Measurements from ENCODE around the gene GRK5.

The GRK5 gene

DNA sequence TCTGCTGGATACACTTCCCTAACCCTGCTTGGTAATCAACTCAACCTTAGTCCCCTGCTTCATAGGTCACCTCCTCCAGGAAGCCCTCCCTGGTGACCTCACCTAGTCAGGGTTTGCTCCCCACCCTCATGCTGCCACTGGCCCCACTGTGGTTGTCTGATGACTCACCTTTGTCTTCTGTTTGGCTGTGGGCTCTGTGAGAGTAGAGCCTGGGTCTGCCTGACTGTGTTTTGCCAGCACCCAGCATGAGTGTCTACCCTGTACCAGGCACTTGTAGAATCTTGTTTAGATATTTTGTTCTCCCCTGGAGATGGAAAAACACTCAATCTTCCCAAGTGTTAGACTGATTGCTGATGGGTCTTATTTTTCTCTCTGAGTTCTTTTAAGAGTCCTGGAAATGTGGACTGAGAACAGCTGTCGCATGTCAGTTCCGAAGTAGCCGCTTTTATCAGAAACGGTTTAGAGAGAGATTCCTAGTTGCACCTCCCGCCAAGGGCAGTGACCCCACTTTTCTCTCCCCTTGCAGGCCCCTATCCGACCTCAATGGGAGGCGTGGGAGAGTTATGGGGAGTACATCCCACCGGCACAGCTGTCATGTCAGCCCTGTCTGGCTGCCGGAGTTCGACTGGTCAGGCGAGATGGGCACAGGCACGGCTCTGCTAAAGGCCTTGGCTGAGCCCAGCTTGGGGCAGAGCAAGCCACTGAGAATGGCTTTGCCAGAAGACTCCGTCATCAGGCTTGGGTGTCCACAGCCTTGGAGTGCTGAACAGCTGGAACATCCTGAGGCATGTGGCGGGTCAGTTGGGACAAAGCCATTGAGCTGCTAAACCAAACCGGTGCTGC, 134.3 kb downstream of the GRK5 start:
- no peak for TF ChIP-seq GATA2 (IDR thresholded peaks at IDR 0.05; ENCODE audit: low read depth, low read length)
- no peak for TF ChIP-seq GATA3 (IDR thresholded peaks at IDR 0.05; ENCODE audit: low read depth, low read length)

DNA sequence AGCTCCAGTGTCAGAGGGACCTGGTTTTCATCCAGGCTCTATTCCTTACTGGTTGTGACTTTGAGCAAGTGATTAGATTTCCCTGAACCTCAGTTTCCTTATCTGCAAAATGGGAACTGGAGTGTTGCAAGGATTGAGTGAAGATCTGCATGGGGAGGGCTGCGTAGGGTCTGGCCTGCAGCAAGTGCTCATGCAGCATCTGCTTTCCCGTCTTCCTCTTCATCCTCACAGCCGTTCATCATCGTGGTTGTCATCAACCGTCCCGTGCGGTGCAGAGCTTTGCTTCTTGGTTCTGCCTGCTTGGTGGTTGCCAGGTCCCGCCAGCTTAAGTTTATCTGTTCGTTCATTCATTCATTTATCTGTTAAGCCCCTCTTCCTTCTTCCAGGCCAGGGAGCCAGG, 135.0 kb downstream of the GRK5 start:
- TF ChIP-seq GATA2 (IDR thresholded peaks at IDR 0.05; ENCODE audit: low read depth, low read length) (no peak), GATA3 (IDR thresholded peaks at IDR 0.05; ENCODE audit: low read depth, low read length) (no peak)

DNA sequence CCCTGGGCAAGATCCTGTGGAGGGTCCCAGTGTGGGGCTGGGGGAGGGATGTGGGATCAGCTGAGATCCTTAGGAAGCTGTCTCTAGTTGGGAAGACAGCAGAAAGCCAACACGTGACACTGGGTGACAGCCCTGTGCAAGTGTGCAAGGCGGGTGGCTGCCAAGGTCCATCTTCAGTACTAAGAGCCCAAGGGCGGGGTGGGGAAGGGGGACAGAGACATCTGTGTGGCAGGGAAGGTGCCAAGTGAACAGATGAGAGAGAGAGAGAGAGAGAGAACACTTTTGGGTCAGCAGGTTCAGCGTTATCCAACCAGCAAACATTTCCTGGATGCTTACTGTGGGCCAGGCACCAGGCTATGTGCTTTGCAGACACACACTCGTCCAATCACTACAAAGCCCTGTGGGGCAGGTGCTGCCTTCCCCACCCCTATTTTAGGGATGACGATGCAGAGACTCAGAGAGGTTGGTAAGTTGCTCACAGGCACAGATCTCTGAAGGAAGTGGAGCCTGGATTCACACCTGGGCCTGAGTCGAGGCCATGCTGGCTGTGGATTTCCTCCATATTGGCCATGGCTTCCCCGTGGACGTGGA, 135.7 kb downstream of the GRK5 start:
- TF ChIP-seq GATA3 (IDR thresholded peaks at IDR 0.05; ENCODE audit: low read depth, low read length) = no peak
- TF ChIP-seq GATA2 (IDR thresholded peaks at IDR 0.05; ENCODE audit: low read depth, low read length) = no peak

DNA sequence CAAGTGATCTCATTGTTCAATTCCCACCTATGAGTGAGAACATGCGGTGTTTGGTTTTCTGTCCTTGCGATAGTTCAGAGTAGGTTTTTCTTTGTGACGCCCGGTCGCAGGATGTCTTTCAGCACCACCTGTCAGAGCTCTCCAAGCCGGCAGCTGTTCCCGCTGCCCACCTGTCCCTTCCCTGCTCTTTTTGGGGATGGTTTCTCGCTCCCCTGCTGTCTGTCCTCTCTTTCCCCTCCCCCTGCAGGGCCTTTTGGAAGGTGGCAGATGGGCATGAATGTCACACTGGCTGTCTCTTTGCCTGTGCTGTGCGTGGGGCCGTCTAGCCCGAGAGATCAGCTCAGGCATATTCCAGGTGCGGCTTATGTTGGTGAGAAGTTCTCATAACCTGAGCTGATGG, 137.0 kb downstream of the GRK5 start:
- TF ChIP-seq GATA3 (IDR thresholded peaks at IDR 0.05; ENCODE audit: low read depth, low read length) = no peak
- no peak for TF ChIP-seq GATA2 (IDR thresholded peaks at IDR 0.05; ENCODE audit: low read depth, low read length)

DNA sequence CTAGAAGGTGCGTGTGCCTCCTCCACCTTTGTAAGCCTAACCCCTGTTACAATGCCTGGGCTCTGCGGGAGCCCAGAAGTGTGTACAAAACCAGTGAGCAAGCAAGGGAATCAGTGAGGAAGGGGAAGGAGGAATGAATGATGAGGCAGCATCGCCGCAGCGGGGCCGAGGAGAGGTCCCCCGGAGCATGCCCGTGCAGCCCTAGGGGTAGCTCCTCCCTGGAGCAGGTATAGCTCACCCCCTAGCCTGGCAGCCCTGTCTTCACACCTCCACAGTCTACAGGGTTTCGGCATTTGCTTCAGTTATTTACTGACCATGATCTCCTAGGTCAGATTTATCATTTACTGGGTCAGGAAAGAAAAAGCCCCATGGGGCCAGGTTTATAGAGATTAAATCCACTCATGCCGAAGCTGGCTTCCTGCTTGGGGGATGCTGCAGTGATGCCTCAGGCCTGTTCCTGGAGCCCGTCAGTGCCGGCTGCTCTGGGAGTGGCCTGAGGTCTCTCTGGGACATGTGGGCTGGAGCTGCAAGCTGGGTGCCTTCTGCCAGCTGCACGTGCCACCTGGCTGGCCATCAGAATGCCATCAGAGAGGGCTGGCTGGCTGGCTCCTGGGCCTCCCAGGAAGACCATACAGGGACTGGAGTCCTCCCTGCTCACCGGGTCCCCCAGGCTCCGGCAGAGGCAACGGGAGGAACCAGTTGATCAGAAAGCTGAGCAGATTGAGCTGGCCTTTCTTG, 138.9 kb downstream of the GRK5 start:
- TF ChIP-seq GATA2 (IDR thresholded peaks at IDR 0.05; ENCODE audit: low read depth, low read length) (no peak), GATA3 (IDR thresholded peaks at IDR 0.05; ENCODE audit: low read depth, low read length) (no peak)

DNA sequence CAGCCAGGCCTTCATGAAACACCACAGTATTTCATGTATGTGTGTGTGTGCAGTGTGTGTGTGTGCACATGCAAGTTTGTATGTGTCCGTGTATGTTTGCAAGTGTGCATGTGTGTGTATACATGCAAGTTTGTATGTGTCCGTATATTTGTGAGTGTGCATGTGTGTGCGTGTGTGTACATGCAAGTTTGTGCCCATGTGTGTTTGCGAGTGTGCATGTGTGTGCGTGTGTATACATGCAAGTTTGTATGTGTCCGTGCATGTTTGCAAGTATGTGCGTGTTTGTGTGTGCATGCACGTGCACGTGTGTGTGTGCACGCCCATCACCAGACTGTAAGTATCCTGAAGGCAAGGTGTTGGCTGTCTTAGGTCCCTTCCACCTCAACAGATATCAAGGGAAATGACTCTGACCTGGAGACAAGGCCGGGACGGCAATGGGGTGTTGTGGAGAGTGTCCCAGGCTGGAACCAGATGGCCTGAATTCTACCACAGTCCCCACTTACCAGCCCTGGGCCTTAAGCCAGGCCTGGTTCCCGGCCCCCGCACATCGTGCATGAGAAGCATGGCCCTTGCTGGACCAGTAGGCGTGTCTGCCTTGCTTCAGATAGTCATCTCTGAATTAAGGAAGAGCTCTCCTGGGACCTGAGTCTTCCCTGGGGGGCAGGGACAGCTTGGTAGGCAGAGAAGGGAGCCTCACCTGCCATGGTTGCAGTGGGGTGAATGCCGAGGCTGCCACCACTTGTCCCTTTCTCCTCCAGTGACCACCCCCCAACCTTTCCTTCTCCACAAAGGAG, 140.0 kb downstream of the GRK5 start:
- TF ChIP-seq GATA2 (IDR thresholded peaks at IDR 0.05; ENCODE audit: low read depth, low read length) = no peak
- no peak for TF ChIP-seq GATA3 (IDR thresholded peaks at IDR 0.05; ENCODE audit: low read depth, low read length)

DNA sequence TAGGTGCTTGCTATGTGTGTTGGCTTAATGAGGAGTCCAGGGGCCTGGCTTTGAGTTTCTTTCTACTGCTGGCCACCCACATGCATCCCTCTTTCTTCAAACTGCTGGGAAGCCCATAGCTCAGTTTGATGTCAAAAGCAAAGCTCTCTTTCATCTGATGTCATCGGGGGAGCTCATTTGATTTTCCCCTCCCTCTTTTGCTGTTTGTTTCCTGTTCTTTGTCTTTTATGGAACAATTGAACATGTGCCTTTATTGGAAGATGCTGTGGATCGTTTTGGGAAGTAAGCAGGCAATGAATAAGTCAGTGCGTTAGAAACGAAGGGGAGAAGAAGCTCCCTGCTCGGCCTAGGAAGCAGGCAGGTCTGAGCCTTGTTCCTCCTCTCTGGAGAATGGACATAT, 140.7 kb downstream of the GRK5 start:
- TF ChIP-seq GATA3 (IDR thresholded peaks at IDR 0.05; ENCODE audit: low read depth, low read length) (no peak), GATA2 (IDR thresholded peaks at IDR 0.05; ENCODE audit: low read depth, low read length) (no peak)

DNA sequence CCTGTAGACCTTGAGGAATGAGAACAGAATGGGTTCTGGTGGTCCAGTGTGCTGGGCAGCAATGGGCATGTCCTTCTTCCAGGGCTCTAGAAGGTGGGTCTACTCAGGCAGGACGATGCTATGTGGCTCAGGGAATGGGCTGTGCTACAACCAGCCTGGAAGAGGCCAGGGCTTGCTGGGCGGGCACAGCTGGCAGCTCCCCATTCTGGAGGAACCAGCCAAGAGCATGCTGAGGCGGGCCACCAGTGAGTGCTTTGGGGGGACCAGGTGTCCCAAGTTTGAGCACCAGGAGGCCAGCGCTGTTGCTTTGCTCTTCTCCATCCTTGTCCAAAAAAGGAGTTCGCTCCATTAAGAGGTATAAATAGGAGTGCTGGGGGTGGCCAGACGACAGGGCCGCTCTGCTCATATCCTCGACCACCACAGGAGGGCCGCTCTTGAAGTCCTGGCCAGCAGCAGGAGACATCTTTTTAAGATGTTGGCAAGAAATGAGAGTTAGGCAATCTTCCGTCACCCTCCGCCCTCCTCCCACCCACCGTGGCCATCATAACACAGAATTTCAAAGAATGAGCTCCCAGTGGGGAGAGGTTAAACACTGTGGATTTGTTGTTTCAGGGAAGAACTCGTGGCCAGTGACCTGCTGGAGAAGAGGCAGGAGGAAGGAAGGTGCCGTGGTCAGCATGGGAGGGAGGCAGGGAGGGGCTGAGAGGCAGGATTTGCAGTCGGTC, 141.3 kb downstream of the GRK5 start:
- no peak for TF ChIP-seq GATA2 (IDR thresholded peaks at IDR 0.05; ENCODE audit: low read depth, low read length)
- TF ChIP-seq GATA3 (IDR thresholded peaks at IDR 0.05; ENCODE audit: low read depth, low read length) = no peak

DNA sequence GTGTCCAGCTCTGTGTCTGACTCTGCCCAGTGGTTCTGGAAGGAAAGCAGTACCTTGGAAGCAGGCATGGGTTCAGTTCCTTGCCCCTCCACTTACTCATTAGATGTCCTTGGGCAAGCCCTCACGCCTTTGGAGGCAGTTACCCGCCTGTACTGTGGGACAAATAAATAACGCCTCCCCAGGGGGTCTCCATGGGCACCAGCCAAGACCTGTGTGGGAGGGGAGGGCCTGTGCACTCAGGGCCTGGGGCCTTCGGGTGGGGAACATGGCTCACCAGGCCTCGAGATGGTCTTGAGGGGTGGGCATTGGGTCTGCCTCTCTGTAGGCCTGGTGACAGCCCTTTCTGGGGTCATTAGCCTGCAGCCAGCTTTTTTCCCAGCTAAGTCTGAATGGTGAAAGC, 142.0 kb downstream of the GRK5 start:
- TF ChIP-seq GATA2 (IDR thresholded peaks at IDR 0.05; ENCODE audit: low read depth, low read length) (no peak), GATA3 (IDR thresholded peaks at IDR 0.05; ENCODE audit: low read depth, low read length) (no peak)

DNA sequence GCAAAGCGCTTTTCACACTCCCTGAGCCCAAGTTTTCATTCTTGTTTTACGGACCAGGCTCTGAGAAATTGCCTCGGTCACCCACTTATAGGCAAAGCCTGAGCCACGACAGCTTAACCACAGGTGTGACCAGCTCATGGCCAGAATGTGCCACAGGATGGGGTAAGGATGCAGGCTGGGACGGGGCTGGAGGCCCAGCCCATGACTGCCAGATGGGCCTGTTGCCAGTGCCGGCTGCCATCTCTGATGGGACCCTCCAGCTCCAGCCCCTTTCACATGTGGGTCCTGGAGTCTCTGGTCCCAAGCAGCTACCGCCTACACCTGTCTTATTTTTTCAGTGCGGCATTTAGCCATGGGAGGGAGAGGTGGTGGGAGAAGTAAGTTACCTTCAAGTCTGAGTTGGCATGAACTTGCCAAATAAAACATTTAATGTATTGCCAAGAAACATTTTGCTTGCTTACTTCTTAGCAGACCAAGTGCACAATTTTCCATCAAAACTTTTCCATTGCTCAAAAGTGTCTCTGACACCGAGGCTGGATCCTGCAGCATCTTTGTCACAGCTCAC, 142.6 kb downstream of the GRK5 start:
- TF ChIP-seq GATA2 (IDR thresholded peaks at IDR 0.05; ENCODE audit: low read depth, low read length) (no peak), GATA3 (IDR thresholded peaks at IDR 0.05; ENCODE audit: low read depth, low read length) (no peak)

DNA sequence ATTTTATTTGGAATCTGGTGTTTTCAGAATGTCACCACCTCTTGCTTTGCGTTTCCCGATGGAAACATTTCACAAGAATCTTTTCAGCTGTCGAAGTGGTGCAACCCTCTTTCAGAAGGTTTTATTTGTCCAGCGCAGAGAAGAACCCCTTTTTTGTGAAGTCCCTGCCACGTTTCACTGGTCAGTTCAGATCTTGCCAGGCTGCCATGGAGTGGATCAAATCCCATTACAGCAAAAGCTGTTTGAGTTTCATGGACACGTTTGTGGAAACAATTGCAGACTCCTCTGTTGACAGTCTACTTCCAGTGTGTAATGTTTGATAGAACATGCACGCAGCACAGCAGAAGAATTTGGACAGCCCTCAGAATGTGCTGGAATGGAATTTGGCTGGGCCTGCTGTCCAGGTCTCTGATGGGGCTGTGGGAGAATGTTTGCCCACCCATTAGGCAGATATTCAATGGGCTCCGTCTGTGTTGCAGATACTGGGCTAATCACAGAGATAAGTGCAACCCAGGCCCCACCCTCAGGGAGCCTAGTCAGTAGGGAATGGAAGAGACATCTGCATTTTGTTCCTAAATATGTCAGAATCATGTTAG, 143.2 kb downstream of the GRK5 start:
- TF ChIP-seq GATA3 (IDR thresholded peaks at IDR 0.05; ENCODE audit: low read depth, low read length) = no peak
- TF ChIP-seq GATA2 (IDR thresholded peaks at IDR 0.05; ENCODE audit: low read depth, low read length) = no peak

DNA sequence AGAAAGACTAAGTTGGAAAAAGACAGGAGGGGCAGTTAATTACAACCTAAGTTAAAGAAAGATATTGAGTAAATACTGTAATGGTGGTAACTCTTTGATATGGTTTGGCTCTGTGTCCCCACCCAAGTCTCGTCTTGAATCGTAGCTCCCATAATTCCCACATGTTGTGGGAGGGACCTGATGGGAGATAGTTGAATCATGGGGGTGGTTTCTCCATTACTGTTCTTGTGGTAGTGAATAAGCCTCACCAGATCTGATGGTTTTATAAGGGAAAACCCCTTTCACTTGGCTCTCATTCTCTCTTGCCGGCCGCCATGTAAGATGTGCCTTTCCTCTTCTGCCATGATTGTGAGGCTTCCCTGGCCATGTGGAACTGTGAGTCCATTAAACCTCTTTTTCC, 143.8 kb downstream of the GRK5 start:
- no peak for TF ChIP-seq GATA2 (IDR thresholded peaks at IDR 0.05; ENCODE audit: low read depth, low read length)
- no peak for TF ChIP-seq GATA3 (IDR thresholded peaks at IDR 0.05; ENCODE audit: low read depth, low read length)

DNA sequence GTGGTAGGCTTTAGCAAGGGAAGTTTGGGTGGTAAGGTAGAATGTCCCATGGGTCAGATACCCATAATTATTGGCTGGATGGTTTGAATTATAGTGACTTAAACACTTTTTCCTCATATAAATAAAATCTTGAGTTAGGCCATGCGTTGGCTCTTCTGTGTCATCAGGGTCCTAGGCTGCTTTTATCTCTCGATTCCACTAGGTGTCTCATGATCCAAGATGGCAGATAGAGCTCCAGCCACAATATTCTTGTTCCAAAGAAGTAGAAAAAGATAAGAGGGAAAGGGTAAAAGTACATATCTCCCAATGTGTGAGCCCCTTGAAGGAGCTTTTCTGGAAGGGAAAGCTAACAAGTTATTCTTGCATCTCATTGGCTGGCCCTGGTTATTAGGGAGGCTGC, 144.7 kb downstream of the GRK5 start:
- TF ChIP-seq GATA3 (IDR thresholded peaks at IDR 0.05; ENCODE audit: low read depth, low read length) = no peak
- TF ChIP-seq GATA2 (IDR thresholded peaks at IDR 0.05; ENCODE audit: low read depth, low read length) = no peak

Data from SH-SY5Y (cell line).